Natural killer cell treated with Interleukin-12 subunit alpha and Interleukin-12 subunit beta and Interleukin-15 and Interleukin-18, amount 100 ng/mL, for 72 hours (primary cell): ENCODE measurements around the gene KAT2B. TPM values are rescaled to one million over a fixed set of nuclear protein-coding genes. Genes with fewer than 3 reads are reported as not detected.

Experiments used
- ATAC-seq, 2 donors: fragments of 150-1000 bp; cut with Tn5 transposase in 1 of 2; sonication (Bioruptor Pico), chemical (Tn5 transposase) in 1 of 2; 2 replicates each; pipeline ENCODE4 v1.10.0; 2021
- DNase-seq: peaks from one replicate; pipeline ENCODE4 v3.0.0; 2022; ENCODE audit warnings: low spot score
- H3K27ac Mint-ChIP-seq, 2 donors: 1 replicate in 1 of 2; 2 replicates in 1 of 2; pipeline ENCODE4 v1.8.0; 2022; ENCODE audit warnings: mixed read lengths in 2 of 2, mild to moderate bottlenecking in 1 of 2, moderate library complexity in 1 of 2
- H3K27me3 Mint-ChIP-seq, 2 donors: 1 replicate in 1 of 2; 2 replicates in 1 of 2; pipeline ENCODE4 v1.8.0; 2022; ENCODE audit warnings: mixed read lengths in 2 of 2
- H3K36me3 Mint-ChIP-seq: one replicate; pipeline ENCODE4 v1.8.0; 2022; ENCODE audit warnings: mixed read lengths
- H3K4me1 Mint-ChIP-seq, 2 donors: 1 replicate in 1 of 2; 2 replicates in 1 of 2; pipeline ENCODE4 v1.8.0; 2022; ENCODE audit warnings: low read depth in 2 of 2, mixed read lengths in 2 of 2, mild to moderate bottlenecking in 1 of 2
- H3K4me3 Mint-ChIP-seq: one replicate; pipeline ENCODE4 v1.8.0; 2022; ENCODE audit warnings: mixed read lengths
- H3K9me3 Mint-ChIP-seq: 2 replicates; pipeline ENCODE4 v1.8.0; 2022; ENCODE audit warnings: mixed read lengths
- total RNA-seq, 2 donors: library from RNA; stranded (reverse); gene quantifications; one replicate each; pipeline ENCODE4 v1.2.3, GENCODE V29; 2022

KAT2B gene
- total RNA-seq, 2 donors from 2014 or later: 78.4 to 88.3 TPM

DNA sequence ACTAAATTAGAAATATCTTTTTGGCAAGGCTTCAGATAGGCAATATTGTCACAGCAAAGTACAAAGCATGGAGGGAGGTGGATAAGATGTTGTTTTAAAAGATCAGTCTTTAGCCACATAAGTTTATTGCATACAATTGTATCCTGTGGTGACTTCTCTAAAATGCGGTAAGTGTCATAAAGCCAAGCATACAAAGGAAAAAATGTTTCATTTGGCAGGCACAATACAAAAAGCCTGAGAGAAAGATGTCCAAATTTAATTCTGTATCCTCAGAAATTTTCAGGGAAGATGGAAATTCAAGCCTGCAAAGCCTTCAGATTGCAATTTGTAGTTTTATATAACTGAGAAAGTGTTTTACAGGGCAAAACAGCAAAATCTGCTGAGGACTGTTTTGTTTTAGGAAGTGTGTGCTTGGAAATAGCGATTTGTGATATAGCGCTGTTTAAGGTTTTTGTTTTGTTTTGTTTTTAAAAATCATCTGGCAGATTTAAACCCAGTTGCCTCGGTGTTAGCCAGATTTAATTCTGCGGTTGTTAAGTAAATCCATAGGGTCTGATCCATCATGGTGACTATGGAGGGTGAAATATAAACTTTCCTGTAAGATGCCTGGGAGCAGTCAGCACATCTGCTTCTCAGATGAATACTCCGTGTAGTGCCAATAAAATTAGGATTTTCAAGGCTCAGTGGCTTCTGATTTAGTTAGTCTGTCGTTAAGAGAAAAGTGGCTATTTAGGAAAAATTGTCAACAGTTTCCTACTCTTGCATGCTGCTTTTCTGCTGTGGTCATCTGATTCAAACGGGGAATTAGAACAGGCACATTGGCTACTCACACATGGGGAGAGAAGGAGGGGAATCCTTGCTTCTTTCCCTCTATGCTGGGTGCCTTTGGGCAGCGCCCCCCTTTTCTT lies 8.0 kb downstream of the KAT2B start:
- Mint-ChIP-seq H3K4me1 (peaks cover 58 to 70% of the 10 kb centered on the region in 2 donors), H3K27me3 (no peaks in the 10 kb centered on the region), H3K36me3 (no peaks in the 10 kb centered on the region), H3K27ac (peak overlapping the region; percentile 72 to 91), H3K4me3 (peak overlapping the region; percentile 63), H3K9me3 (no peaks in the 10 kb centered on the region)
- ATAC-seq (no peak), DNase-seq (no peak)

DNA sequence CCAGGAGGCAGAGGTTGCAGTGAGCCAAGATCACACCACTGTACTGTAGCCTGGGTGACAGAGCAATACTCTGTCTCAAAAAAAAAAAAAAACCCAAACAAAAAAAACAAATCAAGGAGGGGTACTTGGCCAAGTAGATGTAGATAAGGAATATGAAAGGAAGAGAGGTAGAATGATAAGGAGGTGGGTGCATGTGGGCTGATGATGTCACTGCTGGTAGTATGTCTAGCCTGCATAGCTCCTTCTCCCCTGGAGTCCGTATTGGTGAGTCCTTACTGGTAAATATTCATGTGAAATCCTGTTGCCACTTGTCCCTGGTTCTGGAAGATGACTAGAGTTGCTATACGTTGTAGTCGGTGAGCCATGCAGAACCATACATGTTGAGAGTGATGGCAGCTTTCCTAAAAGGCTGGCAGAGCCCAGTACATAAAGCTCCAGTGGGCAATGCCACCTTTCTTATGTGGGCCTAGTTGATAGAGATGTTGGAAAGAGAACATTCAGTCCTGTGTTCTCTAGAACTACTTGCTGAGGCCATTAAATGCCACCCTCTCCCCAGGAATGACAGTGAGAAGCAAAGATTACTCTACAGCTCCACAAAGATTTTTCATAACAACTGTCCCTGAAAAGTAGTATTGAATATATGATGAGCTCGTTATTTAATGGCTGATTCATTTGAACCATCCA lies 11.0 kb downstream of the KAT2B start:
- no peaks in the 10 kb centered on the region for H3K36me3 Mint-ChIP-seq
- DNase-seq (no peak), ATAC-seq (no peak)
- H3K4me1 Mint-ChIP-seq: peaks cover 47 to 49% of the 10 kb centered on the region in 2 donors
- H3K9me3 Mint-ChIP-seq: no peaks in the 10 kb centered on the region
- peak overlapping the region; percentile 68 to 93 for H3K27ac Mint-ChIP-seq
- no peak overlapping the region for H3K4me3 Mint-ChIP-seq
- no peaks in the 10 kb centered on the region for H3K27me3 Mint-ChIP-seq

DNA sequence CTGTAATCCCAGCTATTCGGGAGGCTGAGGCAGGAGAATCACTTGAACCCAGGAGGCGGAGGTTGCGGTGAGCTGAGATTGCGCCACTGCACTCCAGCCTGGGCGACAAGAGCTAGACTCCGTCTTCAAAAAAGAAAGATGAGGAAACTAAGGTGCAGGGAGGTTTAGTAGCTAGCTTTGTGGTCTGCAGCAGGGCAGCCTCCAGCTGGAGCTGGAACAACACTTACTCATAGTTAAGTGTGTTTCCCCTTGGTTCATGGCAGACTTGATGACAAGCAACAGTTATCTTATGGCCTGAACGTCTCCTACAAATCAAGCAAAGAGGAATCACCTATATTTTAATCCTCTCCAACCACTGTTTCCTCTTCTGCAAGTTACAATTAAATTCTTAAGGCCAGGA lies 12.6 kb downstream of the KAT2B start:
- Mint-ChIP-seq H3K9me3 (no peaks in the 10 kb centered on the region), H3K27me3 (no peaks in the 10 kb centered on the region), H3K27ac (peak overlapping the region; percentile 68 to 93), H3K36me3 (no peaks in the 10 kb centered on the region), H3K4me3 (peak overlapping the region; percentile 35), H3K4me1 (peaks cover 41 to 44% of the 10 kb centered on the region in 2 donors)
- ATAC-seq: peak in 1 of 2 donors; percentile 59
- DNase-seq: peak; percentile 71

DNA sequence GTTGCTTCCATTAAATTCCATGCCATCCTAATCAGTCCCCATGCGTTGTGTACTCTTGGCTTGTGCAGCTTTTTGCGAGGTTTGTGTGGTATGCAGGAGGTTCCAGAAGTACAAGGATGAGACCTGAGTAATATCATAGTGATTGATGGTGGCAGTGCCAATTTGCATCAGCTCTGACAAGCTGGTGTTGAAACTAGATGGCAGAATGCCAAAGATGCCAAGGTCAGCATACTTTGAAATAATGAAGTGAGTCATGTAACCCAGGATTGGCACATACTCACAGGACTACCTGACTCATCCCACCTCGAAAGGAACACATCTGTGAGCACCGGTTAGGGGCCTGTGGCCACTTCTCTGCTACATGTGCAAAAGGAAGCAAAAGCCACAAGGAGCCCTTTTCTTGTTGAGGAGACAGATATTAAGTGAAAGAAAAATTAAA lies 14.3 kb downstream of the KAT2B start:
- H3K4me3 Mint-ChIP-seq: no peak overlapping the region
- no peaks in the 10 kb centered on the region for H3K36me3 Mint-ChIP-seq

DNA sequence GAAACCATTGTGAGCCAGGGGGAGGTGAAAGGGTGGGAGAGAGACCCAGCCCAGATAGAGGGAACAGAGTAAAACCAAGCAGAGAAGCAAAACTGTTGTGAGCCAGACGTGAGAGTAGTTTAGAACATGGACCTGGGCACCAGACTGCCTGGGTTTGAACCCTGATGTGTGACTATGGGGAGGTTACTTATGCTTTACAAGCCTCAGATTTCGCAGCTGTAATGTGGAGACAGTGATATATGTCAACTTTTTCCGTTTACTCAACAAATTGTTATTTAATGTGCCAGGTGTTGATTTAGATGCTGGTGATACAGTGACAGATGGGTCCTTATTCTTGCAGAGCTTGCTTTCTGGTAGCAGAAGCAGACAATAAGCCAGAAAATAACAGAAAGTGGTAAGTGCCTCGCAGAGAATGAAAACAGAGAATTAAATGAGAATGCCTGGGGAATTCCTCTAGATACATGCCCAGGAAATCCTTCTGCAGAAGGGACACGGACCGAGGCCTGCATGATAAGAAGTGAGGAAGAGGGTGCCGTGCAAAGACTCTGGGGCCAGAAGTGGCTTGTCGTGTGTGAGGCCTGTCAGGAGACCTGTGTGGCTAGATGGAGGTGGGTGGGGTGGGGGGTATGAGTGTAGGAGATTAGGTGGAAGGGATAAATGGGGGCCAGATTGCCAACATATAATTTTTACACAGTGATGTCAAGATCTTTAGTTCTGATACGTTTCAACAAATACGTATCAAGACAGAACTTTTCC lies 15.0 kb downstream of the KAT2B start:
- no peaks in the 10 kb centered on the region for H3K27me3 Mint-ChIP-seq
- no peak overlapping the region for H3K27ac Mint-ChIP-seq
- ATAC-seq (peak in 1 of 2 donors; percentile 74), DNase-seq (no peak)
- H3K9me3 Mint-ChIP-seq: no peaks in the 10 kb centered on the region
- peaks cover 33 to 38% of the 10 kb centered on the region in 2 donors for H3K4me1 Mint-ChIP-seq
- no peak overlapping the region for H3K4me3 Mint-ChIP-seq
- H3K36me3 Mint-ChIP-seq: peaks cover 4% of the 10 kb centered on the region

More for the DNA sequence above, 14.3 kb downstream of the KAT2B start:
- Mint-ChIP-seq H3K27me3 (no peaks in the 10 kb centered on the region), H3K4me1 (peaks cover 30 to 35% of the 10 kb centered on the region in 2 donors), H3K27ac (no peak overlapping the region), H3K9me3 (no peaks in the 10 kb centered on the region)
- peak; percentile 87 for DNase-seq
- peak; percentile 95 for ATAC-seq

DNA sequence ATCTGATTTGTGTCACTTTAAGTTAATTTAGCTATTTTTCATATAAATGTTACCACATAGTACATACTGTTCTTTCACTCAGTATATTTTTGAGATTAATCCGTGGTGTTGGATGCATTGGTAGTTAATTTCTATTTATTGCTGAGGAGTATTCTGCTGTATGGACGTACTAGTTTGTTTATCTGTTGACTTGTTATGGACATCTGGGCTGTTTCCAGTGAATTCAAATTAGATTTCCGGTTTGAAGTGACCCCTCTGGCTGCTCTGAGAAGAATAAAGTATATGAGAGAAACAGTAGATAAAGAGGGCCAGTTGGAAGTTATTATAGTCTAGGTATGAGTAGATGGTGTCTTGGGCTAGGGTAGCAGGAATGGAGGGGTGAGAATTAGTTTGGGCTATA lies 15.6 kb downstream of the KAT2B start:
- peaks cover 32 to 38% of the 10 kb centered on the region in 2 donors for H3K4me1 Mint-ChIP-seq
- no peaks in the 10 kb centered on the region for H3K27me3 Mint-ChIP-seq
- no peak for ATAC-seq
- peaks cover 4% of the 10 kb centered on the region for H3K36me3 Mint-ChIP-seq
- DNase-seq: no peak
- no peak overlapping the region for H3K4me3 Mint-ChIP-seq
- H3K9me3 Mint-ChIP-seq: no peaks in the 10 kb centered on the region
- H3K27ac Mint-ChIP-seq: no peak overlapping the region

DNA sequence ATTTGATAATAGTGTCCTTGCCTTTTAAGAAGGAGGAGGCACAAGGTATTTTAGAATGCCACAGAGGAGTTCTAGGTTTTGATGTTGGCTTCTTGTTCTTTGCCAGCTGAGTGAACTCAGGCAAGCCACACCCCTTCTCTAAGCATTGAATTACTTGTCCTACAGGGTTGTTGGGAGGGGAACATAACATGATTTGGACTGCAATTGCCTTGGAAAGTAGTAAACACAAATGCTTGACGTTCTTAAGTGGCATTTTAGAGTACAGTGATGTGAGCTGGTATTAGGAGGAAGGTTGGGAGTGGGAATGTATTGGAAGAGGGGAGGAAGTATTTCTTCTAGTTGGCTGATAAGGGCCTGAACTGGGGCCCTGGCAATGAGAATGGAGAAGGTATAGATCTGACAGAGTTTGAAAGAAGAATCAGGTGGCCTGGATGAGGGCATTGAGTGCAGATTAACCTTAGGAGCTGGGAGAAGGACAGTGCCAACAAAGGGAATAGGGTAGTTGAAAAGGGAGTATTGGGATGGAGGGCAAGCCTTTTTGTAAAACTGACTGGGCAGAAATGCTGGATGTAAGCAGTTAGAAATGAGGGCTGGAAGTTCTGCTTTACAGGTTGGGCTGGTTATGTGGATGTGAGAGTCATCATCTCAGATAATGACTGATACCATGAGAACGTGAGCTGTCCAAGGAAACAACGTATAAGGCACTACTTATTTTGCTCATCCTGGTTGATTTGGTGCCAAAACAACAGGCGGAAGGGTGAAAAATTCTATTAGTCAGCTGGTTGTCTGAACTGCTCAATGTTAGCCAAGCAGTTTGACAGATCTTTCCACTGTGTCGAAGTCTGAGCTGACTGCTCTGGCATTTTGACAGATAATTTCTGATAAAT lies 16.7 kb downstream of the KAT2B start:
- no peak for DNase-seq

DNA sequence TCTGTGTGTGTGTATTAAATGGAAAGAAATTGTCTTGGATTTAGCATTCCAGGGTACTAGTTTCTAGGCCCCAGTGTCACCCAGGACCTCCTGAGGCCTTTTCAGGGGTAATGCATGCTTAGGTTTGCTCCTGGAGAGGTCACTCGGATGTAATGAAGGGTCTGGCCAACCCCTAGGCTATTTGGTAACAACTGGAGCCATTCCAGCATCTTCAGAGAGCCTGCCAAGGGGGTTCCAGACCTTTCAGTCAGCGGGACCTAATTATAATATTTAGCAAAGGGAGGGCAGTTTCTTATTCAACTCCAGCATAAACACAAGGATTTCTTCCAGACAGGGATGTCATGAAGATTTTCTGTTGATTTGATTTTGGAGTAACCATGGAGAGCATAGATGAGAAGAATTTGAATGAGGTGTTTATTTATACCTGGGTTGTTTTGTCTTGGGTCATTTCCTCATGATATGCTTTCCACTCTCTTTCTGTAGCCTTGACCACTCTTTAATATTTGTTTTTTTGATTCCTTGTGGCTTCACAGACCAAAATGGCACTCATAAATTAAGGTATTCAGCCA lies 17.4 kb downstream of the KAT2B start:
- Mint-ChIP-seq H3K4me3 (no peak overlapping the region), H3K27ac (no peak overlapping the region), H3K27me3 (no peaks in the 10 kb centered on the region), H3K36me3 (peaks cover 4% of the 10 kb centered on the region), H3K9me3 (no peaks in the 10 kb centered on the region), H3K4me1 (peaks cover 25 to 34% of the 10 kb centered on the region in 2 donors)
- DNase-seq (no peak), ATAC-seq (no peak)

More for the DNA sequence above, 16.7 kb downstream of the KAT2B start:
- H3K27ac Mint-ChIP-seq: no peak overlapping the region
- H3K9me3 Mint-ChIP-seq: no peaks in the 10 kb centered on the region
- no peak overlapping the region for H3K4me3 Mint-ChIP-seq
- peaks cover 28 to 36% of the 10 kb centered on the region in 2 donors for H3K4me1 Mint-ChIP-seq
- peak; percentile 46 to 65 for ATAC-seq
- peaks cover 4% of the 10 kb centered on the region for H3K36me3 Mint-ChIP-seq
- H3K27me3 Mint-ChIP-seq: no peaks in the 10 kb centered on the region

DNA sequence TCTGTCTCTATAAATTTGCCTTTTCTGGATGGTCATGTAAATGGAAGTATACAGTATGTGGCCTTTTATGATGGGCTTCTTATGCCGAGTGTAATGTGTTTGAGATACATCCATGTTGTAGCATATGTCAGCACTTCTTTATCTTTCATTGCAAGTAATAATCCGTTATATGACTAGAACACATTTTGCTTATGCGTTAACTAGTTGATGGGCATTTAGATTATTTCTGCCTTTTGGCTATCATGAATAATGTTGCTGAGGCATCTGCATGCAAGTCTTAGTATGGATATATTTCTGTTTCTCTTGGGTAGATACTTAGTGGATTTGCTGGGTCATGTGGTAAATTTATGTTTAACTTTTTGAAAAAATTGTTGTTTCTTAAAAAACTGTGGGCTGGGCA lies 19.7 kb downstream of the KAT2B start:
- no peaks in the 10 kb centered on the region for H3K9me3 Mint-ChIP-seq
- H3K27ac Mint-ChIP-seq: peak overlapping the region; percentile 85 to 88
- H3K36me3 Mint-ChIP-seq: peaks cover 4% of the 10 kb centered on the region
- ATAC-seq: no peak
- H3K4me3 Mint-ChIP-seq: peak overlapping the region; percentile 30
- H3K27me3 Mint-ChIP-seq: no peaks in the 10 kb centered on the region
- no peak for DNase-seq
- H3K4me1 Mint-ChIP-seq: peaks cover 36 to 38% of the 10 kb centered on the region in 2 donors

DNA sequence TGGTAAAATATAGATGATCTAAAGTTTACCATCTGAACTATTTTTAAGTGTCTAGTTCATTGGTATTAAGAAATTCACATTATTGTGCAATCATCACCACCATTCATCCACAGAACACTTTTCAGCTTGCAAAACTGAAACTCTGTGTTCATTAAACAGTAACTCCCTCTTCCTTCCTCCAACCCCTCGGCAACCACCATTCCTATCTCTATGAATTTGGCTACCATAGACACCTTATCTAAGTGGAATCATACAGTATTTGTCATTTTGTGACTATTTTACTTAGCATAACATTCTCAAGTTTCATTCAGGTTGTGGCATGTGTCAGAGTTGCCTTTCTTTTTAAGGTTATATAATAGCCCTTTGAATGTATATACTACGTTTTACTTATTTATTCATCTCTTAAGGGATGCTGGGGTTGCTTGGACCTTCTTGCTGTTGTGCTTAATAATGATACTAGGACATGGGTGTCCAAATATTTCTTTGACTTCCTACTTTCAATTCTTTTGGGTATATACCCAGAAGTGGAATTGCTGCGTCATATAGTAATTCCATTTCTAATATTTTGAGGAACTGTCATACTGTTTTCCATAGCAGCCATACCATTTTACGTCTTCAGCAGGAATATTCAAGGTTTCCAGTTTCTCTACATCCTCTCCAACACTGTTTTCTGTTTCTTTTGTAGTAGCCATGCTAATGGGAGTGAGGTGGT lies 20.9 kb downstream of the KAT2B start:
- no peak for DNase-seq
- peak; percentile 75 to 87 for ATAC-seq
- H3K4me1 Mint-ChIP-seq: peaks cover 45 to 48% of the 10 kb centered on the region in 2 donors
- no peaks in the 10 kb centered on the region for H3K27me3 Mint-ChIP-seq
- H3K4me3 Mint-ChIP-seq: peak overlapping the region; percentile 76
- peak overlapping the region; percentile 85 to 88 for H3K27ac Mint-ChIP-seq
- no peaks in the 10 kb centered on the region for H3K9me3 Mint-ChIP-seq
- peaks cover 4% of the 10 kb centered on the region for H3K36me3 Mint-ChIP-seq

DNA sequence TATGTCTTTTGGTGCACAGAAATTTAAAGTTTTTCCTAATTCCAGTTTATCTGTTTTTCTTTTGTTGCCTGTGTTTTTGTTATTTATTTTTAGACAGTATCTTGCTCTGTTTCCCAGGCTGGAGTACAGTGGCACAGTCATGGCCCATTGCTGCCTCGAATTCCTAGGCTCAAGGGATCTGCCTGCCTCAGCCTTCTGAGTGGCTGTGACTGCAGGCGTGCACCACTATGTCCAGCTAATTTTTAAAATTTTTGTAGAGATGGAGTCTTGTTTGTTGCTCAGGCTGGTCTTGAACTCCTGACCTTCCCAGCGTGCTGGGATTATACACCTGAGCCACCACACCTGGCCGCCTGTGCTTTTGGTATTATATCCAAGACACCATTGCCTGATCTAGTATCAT lies 22.8 kb downstream of the KAT2B start:
- H3K9me3 Mint-ChIP-seq: no peaks in the 10 kb centered on the region
- peaks cover 50 to 60% of the 10 kb centered on the region in 2 donors for H3K4me1 Mint-ChIP-seq
- no peak overlapping the region for H3K4me3 Mint-ChIP-seq
- DNase-seq: no peak
- peak overlapping the region; percentile 33 to 45 for H3K27ac Mint-ChIP-seq
- no peaks in the 10 kb centered on the region for H3K27me3 Mint-ChIP-seq
- ATAC-seq: no peak
- peaks cover 4% of the 10 kb centered on the region for H3K36me3 Mint-ChIP-seq

DNA sequence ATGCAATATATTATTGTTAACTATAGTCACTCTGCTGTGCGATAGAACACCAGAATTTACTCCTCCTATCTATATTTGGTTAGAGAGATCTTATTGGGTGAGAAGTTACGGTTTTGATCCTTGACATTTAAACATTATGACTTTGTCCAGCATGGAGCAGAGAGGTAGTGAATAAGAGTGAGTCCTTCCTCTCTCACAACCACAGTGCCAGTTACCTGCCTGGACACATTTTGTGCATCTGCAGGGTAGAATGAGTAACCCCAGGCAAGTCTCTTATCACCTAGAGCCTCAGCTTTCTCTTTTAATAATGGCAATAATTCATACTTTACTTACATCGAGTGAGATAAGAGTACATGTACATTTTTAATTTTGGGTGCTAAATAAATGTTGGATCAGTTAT lies 24.1 kb downstream of the KAT2B start:
- Mint-ChIP-seq H3K27ac (peak overlapping the region; percentile 20 to 45), H3K4me1 (peaks cover 59 to 74% of the 10 kb centered on the region in 2 donors), H3K4me3 (no peak overlapping the region), H3K36me3 (peaks cover 4% of the 10 kb centered on the region), H3K9me3 (no peaks in the 10 kb centered on the region), H3K27me3 (no peaks in the 10 kb centered on the region)
- DNase-seq (no peak), ATAC-seq (no peak)
